ENCODE results near the gene MAMDC4.
A peak's percentile ranks its signal among the peaks of the same experiment; 100 is the strongest.

MAMDC4 gene

DNA sequence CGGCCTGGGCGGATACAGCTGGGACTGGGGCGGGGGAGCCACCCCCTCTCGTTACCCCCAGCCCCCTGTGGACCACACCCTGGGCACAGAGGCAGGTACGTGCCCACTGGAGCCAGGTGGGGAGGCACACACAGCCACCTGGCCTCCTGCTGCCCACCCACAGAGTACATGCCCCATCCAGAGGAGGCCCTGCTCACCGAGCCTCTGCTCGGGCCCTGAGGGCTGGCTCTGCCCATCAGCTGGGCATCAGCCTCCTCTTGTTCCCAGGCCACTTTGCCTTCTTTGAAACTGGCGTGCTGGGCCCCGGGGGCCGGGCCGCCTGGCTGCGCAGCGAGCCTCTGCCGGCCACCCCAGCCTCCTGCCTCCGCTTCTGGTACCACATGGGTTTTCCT lies 6.3 kb downstream of the MAMDC4 start:
- no peak overlapping the region for H3K27ac ChIP-seq (ENCODE audit: extremely low read depth, low read depth, low read length)
- H3K36me3 ChIP-seq (ENCODE audit: control insufficient read depth in 2 of 2, insufficient read depth in 1 of 2, low read length in 2 of 2): peaks cover 0 to 55% of the 10 kb centered on the region in 2 experiments; a peak in 1 of 3 replicates
- TF ChIP-seq ZNF521 (tag by site-specific recombination; IDR thresholded peaks at IDR 0.05) (no peak), ZEB2 (tag by site-specific recombination; IDR thresholded peaks at IDR 0.05) (no peak), GFI1B (tag by site-specific recombination; IDR thresholded peaks at IDR 0.05) (no peak)
- no peaks in the 10 kb centered on the region for H3K9me3 ChIP-seq (ENCODE audit: control insufficient read depth, insufficient read depth, low read depth, low read length)
- ChIA-PET POLR2A (interaction anchor here (1.1 to 1.7 kb wide), 4 partner anchors 10 to 177 kb away, joined by 3 to 5 read pairs (median 4); partner anchors contain the start of genes AJM1 and TRAF2), CTCF (no interaction called here)
- no peaks in the 10 kb centered on the region for H3K4me1 ChIP-seq (ENCODE audit: control insufficient read depth, insufficient read depth, low read length)
- H3K4me3 ChIP-seq (ENCODE audit: low read depth, low read length): no peak overlapping the region

DNA sequence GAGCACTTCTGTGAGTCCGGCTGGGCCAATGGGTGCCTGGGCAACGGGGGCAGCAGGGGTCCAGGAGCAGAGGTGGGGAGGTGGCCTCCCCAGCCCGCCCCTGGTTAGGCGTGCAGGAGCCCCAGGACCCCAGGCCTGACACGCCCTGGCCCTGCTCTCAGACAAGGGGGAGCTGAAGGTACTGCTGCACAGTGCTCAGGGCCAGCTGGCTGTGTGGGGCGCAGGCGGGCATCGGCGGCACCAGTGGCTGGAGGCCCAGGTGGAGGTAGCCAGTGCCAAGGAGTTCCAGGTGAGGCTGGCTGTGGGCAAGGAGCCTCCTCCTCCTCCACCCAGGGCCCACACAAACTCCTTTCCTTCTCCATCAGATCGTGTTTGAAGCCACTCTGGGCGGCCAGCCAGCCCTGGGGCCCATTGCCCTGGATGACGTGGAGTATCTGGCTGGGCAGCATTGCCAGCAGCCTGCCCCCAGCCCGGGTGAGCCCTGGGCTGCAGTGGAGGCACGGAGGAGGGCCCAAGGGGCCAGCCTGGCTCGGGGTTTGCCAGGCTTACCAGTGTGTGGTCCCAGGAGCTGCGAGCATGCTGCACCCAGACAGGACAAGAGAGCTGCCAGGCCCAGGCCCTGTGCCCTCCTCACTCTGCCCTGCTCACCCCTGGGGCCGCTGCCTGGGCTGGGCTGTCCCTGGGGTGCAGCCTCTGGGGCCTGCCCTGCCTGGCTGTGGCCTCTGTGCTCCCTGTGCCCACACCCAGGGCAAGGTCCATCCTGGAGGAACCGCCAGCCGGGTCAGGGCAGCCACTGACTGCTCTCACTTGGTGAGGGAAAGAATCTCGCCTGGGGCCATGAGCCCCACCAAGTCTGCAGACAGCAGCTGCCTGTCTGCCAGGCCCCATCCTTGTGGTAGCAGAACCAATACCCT lies 7.0 kb downstream of the MAMDC4 start:
- ChIA-PET CTCF (no interaction called here), POLR2A (interaction anchor here (0.5 to 1.7 kb wide), 6 partner anchors 10 to 893 kb away, joined by 3 to 5 read pairs (median 4); partner anchors contain the start of genes AJM1 and TRAF2)
- TF ChIP-seq ZFP69B (tag by site-specific recombination; IDR thresholded peaks at IDR 0.05): 0 out of 2 replicates have a peak, but pooled peaks have one; percentile 42
- peak; percentile 59 for TF ChIP-seq ZFHX2 (tag by site-specific recombination; conservative IDR thresholded peaks at IDR 0.05)
- TF ChIP-seq, protein P1, sequence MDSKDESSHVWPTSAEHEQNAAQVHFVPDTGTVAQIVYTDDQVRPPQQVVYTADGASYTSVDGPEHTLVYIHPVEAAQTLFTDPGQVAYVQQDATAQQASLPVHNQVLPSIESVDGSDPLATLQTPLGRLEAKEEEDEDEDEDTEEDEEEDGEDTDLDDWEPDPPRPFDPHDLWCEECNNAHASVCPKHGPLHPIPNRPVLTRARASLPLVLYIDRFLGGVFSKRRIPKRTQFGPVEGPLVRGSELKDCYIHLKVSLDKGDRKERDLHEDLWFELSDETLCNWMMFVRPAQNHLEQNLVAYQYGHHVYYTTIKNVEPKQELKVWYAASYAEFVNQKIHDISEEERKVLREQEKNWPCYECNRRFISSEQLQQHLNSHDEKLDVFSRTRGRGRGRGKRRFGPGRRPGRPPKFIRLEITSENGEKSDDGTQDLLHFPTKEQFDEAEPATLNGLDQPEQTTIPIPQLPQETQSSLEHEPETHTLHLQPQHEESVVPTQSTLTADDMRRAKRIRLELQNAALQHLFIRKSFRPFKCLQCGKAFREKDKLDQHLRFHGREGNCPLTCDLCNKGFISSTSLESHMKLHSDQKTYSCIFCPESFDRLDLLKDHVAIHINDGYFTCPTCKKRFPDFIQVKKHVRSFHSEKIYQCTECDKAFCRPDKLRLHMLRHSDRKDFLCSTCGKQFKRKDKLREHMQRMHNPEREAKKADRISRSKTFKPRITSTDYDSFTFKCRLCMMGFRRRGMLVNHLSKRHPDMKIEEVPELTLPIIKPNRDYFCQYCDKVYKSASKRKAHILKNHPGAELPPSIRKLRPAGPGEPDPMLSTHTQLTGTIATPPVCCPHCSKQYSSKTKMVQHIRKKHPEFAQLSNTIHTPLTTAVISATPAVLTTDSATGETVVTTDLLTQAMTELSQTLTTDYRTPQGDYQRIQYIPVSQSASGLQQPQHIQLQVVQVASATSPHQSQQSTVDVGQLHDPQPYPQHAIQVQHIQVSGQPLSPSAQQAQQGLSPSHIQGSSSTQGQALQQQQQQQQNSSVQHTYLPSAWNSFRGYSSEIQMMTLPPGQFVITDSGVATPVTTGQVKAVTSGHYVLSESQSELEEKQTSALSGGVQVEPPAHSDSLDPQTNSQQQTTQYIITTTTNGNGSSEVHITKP (tag by site-specific recombination; IDR thresholded peaks at IDR 0.05): 0 out of 2 replicates have a peak, but pooled peaks have one; percentile 30
- TF ChIP-seq GFI1B (tag by site-specific recombination; IDR thresholded peaks at IDR 0.05): no peak
- TF ChIP-seq, protein P2, sequence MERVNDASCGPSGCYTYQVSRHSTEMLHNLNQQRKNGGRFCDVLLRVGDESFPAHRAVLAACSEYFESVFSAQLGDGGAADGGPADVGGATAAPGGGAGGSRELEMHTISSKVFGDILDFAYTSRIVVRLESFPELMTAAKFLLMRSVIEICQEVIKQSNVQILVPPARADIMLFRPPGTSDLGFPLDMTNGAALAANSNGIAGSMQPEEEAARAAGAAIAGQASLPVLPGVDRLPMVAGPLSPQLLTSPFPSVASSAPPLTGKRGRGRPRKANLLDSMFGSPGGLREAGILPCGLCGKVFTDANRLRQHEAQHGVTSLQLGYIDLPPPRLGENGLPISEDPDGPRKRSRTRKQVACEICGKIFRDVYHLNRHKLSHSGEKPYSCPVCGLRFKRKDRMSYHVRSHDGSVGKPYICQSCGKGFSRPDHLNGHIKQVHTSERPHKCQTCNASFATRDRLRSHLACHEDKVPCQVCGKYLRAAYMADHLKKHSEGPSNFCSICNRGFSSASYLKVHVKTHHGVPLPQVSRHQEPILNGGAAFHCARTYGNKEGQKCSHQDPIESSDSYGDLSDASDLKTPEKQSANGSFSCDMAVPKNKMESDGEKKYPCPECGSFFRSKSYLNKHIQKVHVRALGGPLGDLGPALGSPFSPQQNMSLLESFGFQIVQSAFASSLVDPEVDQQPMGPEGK (tag by site-specific recombination; IDR thresholded peaks at IDR 0.05): 0 out of 2 replicates have a peak, but pooled peaks have one; percentile 29
- TF ChIP-seq, protein P3, sequence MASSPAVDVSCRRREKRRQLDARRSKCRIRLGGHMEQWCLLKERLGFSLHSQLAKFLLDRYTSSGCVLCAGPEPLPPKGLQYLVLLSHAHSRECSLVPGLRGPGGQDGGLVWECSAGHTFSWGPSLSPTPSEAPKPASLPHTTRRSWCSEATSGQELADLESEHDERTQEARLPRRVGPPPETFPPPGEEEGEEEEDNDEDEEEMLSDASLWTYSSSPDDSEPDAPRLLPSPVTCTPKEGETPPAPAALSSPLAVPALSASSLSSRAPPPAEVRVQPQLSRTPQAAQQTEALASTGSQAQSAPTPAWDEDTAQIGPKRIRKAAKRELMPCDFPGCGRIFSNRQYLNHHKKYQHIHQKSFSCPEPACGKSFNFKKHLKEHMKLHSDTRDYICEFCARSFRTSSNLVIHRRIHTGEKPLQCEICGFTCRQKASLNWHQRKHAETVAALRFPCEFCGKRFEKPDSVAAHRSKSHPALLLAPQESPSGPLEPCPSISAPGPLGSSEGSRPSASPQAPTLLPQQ (tag by site-specific recombination; IDR thresholded peaks at IDR 0.05): peak; percentile 93
- 0 out of 2 replicates have a peak, but pooled peaks have one; percentile 11 for TF ChIP-seq GLIS2 (tag by site-specific recombination; IDR thresholded peaks at IDR 0.05)
- TF ChIP-seq, protein P4, sequence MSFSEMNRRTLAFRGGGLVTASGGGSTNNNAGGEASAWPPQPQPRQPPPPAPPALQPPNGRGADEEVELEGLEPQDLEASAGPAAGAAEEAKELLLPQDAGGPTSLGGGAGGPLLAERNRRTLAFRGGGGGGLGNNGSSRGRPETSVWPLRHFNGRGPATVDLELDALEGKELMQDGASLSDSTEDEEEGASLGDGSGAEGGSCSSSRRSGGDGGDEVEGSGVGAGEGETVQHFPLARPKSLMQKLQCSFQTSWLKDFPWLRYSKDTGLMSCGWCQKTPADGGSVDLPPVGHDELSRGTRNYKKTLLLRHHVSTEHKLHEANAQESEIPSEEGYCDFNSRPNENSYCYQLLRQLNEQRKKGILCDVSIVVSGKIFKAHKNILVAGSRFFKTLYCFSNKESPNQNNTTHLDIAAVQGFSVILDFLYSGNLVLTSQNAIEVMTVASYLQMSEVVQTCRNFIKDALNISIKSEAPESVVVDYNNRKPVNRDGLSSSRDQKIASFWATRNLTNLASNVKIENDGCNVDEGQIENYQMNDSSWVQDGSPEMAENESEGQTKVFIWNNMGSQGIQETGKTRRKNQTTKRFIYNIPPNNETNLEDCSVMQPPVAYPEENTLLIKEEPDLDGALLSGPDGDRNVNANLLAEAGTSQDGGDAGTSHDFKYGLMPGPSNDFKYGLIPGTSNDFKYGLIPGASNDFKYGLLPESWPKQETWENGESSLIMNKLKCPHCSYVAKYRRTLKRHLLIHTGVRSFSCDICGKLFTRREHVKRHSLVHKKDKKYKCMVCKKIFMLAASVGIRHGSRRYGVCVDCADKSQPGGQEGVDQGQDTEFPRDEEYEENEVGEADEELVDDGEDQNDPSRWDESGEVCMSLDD (tag by site-specific recombination; IDR thresholded peaks at IDR 0.05): peak; percentile 52; the same call in 1 of the 2 replicates
- peak; percentile 38; the same call in 1 of the 2 replicates for TF ChIP-seq ZNF394 (tag by site-specific recombination; IDR thresholded peaks at IDR 0.05; ENCODE audit: borderline replicate concordance)
- no peak for TF ChIP-seq ZNF623 (tag by site-specific recombination; IDR thresholded peaks at IDR 0.05)
- TF ChIP-seq ZFP3 (tag by site-specific recombination; IDR thresholded peaks at IDR 0.05; ENCODE audit: low read depth): no peak
- TF ChIP-seq ZBTB48 (tag by site-specific recombination; IDR thresholded peaks at IDR 0.05): peak; percentile 59
- Histone ChIP-seq H3K4me3 (ENCODE audit: low read depth, low read length) (no peak overlapping the region), H3K27ac (ENCODE audit: extremely low read depth, low read depth, low read length) (no peak overlapping the region), H3K36me3 (ENCODE audit: control insufficient read depth in 2 of 2, insufficient read depth in 1 of 2, low read length in 2 of 2) (peaks cover 0 to 62% of the 10 kb centered on the region in 2 experiments; a peak in 2 of 3 replicates), H3K4me1 (ENCODE audit: control insufficient read depth, insufficient read depth, low read length) (no peaks in the 10 kb centered on the region), H3K9me3 (ENCODE audit: control insufficient read depth, insufficient read depth, low read depth, low read length) (no peaks in the 10 kb centered on the region)
